CD4-positive, alpha-beta T cell treated with Interleukin-15 for 4 hours (primary cell): ENCODE results near the gene PRICKLE2.

Experiments used
- DNase-seq: peaks from one replicate; pipeline ENCODE4 v3.0.0-alpha.2; 2020; ENCODE audit warnings: low spot score

PRICKLE2 gene

GRCh38 chr3:64253689-64254088 is 28.4 kb upstream of the PRICKLE2 start:
- no peak for DNase-seq

- no peak for DNase-seq
These were observed 25.8 kb upstream of the PRICKLE2 start for GRCh38 chr3:64251019-64251418.

DNA sequence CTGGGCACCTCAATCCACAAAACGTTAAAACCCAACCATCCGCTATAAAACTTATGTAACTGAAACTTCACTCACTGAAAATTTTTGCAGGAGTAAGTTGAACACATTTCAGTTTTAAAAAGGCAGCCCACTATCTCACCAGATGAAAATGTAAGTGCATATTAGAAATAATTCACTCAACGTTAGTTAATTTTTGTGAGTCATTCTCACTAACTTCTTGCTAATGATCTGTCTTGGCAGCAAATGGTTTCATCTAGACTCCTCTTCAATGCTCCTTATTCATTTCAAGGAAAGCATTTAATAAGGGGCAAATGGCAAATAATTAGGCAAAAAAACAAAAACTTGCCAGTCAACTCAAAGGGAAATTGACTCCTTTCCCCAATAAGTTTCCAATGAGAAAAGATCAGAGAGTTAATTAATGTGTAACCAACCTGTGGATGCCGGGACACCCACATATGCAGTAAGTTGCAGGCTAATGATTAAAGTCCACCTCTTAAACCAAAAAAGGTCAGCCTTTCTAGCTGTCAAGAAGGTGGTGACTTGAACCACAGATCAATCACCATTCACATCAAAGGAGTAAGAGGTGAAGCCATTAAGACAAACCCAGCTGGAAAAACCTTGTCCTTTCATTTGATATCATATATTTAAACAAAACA is 22.9 kb upstream of the PRICKLE2 start:
- no peak for DNase-seq

GRCh38 chr3:64244011-64244942 is 19.0 kb upstream of the PRICKLE2 start:
- DNase-seq: no peak

DNA sequence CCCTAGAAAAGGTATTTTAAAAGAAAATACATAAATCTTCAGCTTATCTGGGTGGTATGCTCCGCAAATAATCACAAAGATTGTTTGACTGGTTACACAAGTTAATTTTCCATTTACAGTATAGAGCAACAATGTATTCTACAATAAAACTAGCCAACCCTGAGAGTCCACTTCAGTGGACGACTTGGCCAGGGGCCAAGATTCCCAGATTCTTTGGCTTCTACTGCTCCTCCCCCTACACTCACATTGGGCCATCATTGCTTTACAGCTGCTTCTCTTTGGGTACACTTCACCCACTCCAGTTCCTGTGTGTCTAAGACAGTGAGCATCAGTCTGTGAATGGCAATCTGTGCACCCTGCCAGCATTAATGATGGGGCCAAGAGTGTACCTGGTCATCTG is 17.2 kb upstream of the PRICKLE2 start:
- DNase-seq: no peak

DNA sequence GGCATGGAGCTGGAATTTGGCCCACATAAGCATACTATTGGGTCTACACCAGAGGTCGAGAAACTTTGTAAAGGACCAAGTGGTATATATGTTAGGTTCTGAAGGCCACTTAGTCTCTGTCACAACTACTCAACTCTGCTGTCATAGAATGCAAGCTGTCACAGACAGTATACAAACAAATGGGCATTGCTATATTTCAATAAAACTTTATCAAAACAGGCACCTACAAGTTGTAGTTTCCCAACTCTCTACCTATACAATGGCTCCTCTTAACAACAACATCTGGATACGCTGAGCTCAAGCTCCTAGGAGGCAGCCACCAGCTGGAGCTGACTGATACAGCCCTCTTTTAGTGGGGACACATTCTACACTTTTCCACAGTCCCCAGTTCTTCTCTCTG is 15.7 kb upstream of the PRICKLE2 start:
- DNase-seq: no peak

DNA sequence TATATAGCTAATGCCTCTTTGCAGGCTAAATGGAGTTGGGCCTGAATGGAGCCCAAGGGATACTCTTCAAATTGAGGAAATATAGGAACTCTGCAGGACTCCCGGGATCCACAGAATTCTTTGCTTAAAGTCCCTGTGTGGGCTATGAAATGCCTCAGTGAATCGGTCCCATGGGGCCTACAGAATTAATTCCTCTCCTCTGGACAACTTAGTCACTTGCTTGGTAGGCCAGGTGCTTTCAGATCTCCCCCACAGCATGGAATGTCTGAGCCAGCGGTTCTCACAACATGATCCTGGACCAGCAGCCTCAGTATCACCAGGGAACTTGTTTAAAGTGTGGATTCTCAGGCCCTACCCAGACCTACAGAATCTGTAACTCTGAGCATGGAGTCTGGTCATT is 15.1 kb upstream of the PRICKLE2 start:
- DNase-seq: no peak

DNA sequence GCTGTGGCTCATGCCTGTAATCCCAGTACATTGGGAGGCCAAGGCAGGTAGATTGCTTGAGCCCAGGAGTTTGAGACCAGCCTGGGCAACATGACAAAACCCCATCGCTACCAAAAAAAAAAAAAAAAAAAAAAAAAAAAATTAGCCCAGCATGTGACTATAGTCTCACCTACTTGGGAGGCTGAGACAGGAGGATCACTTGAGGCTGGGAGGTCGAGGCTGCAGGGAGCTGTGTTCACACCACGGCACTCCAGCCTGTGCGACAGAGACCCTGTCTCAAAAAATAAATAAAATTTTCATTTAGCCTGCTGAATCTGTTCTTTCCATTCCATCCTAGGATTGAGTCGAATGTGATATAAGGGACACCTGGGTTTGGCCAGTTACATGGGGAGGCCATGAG is 14.6 kb upstream of the PRICKLE2 start:
- DNase-seq: no peak

GRCh38 chr3:64238971-64239667 is 13.9 kb upstream of the PRICKLE2 start:
- DNase-seq: no peak

GRCh38 chr3:64237083-64237482 is 11.8 kb upstream of the PRICKLE2 start:
- DNase-seq: no peak

GRCh38 chr3:64235605-64236004 is 10.3 kb upstream of the PRICKLE2 start:
- DNase-seq: no peak

DNA sequence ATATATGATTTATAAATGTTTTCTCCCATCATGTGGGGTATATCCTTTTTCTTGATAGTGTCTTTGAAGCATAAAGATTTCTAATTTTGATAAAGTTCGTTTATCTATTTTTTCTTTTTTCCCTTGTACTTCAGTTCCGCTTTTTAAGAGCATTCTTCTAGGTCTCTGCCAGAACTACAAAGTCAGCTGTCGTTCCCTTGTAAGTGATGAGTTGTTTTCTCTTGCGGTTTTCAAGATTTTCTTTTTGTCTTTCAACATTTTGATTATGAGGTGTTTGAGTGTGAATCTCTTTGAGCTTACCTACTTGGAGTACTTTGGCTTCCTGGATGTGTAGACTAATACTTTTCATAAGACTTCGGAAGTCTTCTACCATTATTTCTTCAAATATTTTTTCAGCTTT is 9.3 kb upstream of the PRICKLE2 start:
- no peak for DNase-seq

DNA sequence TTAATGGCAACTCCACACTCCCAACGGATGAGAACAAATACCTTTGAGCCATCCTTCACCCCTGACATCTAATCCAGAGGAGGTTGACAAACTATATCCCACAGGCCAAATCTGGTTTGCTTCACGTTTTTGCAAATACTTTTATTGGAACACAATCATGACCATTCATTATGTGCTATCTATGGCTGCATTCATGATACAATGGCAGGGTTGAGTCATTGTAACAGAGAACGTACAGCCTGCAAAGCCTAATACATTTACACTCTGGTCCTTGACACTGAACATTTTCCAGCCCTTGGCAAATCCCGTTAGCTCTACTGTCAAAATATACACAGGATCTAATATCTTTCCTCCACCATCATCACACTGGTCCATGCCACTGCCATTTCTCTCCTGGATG is 7.6 kb upstream of the PRICKLE2 start:
- DNase-seq: no peak

- no peak for DNase-seq
These were observed 4.6 kb upstream of the PRICKLE2 start for GRCh38 chr3:64229903-64230302.

GRCh38 chr3:64228110-64228509 is 2.8 kb upstream of the PRICKLE2 start:
- DNase-seq: no peak

DNA sequence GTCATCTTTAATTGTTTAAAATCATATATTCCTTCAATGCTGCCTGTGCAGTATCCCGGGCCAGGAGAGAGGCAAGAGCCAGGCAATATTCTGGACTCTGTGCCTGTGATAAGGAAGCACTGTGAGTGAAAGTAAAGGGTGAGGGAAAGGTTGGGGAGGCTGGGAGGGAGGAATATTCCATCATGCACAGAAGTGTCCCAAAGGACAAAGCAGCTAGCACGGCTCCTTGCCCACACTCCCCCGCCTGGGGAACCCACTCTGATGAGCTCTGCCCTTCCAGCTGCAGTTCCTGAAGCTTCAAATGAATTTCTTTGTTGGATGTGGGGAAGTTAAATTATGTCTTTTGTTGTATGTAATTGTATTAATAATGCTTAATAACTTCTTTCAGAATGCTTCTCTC is 1.5 kb upstream of the PRICKLE2 start:
- DNase-seq: no peak

GRCh38 chr3:64225695-64226499 is 631 bp upstream of the PRICKLE2 start:
- DNase-seq: no peak

- DNase-seq: no peak
These were observed 1.2 kb downstream of the PRICKLE2 start for GRCh38 chr3:64223791-64224745.

DNA sequence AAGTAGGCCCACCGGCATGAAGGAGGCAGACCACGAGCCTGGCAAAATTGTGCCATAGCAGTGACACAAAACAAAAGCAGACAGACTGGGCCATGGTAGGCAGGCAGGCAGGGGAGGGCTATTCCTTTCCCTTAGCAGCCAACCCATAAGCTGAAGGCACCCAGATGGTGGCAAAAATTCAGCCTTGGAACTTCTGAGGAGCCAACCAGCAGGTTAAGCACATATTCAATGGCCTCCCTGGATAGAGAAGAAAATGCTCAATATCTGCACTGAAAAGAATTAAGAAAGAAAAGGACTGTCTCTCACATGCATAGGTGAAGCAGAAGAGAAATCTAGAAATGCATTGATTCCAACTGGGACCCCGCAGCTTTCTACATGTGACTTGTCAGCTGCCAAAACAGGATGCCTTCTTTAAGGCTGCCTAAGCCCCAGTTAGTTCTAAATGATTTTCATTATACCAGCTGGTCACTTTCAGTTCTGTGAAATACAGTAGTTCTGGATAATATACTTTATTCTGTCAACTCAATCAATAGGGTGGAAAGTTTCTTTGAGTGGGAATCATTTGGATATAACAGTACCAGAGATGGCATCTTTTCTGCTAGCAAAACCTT is 2.7 kb downstream of the PRICKLE2 start:
- no peak for DNase-seq

DNA sequence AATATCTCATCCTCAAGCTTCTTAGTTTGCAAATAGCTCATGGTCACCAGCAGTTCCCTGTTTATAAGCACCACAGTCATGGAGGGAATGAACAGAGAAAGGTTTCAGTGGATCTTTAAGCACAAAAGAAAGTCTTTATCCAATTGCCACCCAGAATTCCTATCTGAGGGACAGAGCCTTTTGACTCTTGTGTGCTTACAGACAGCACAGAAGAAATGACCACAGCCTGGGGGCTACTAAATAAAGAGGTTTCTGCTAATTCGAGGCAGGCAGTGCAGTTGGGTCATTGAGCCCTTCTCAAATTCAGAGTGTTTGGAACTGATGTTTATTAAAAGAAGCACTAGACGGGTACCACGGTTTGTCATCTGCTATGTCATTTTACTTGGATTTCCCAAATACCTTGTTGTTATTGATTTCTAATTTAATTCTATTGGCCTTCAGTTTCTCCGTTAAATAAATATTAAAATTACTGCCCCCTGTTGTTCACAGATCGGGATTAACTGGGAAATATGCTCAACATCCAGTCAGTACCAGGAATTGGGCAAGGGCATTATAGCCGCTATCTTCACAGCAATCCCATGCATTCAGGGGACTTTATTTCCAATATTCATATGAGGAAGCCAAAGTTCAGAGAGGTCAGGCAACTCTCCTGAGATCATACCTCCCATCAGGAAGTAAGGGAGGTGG is 3.6 kb downstream of the PRICKLE2 start:
- no peak for DNase-seq
